Measurements from ENCODE around the gene PLEKHM1.
A peak's percentile ranks its signal among the peaks of the same experiment; 100 is the strongest.
"Not testable (repeated sequence)": the region's sequence is repeated elsewhere in the genome, so short reads cannot be mapped to it uniquely, and the experiment has no call there.

Gene PLEKHM1

GRCh38 chr17:45441526-45442310, 48.8 kb downstream of the PLEKHM1 start:
- no peak for DNase-seq (ENCODE audit: extremely low read depth in 1 of 2, low read depth in 1 of 2)

- DNase-seq (ENCODE audit: extremely low read depth in 1 of 2, low read depth in 1 of 2): not testable (repeated sequence)
Measured at GRCh38 chr17:45440839-45441515, 49.5 kb downstream of the PLEKHM1 start.

- no peak for DNase-seq (ENCODE audit: extremely low read depth in 1 of 2, low read depth in 1 of 2)
Measured at GRCh38 chr17:45440161-45440778, 50.3 kb downstream of the PLEKHM1 start.

- no peak for DNase-seq (ENCODE audit: extremely low read depth in 1 of 2, low read depth in 1 of 2)
Measured at GRCh38 chr17:45438931-45439610, 51.5 kb downstream of the PLEKHM1 start.

GRCh38 chr17:45437465-45438283, 52.8 kb downstream of the PLEKHM1 start:
- DNase-seq (ENCODE audit: extremely low read depth in 1 of 2, low read depth in 1 of 2): no peak

GRCh38 chr17:45436625-45437464, 53.7 kb downstream of the PLEKHM1 start:
- no peak for DNase-seq (ENCODE audit: extremely low read depth in 1 of 2, low read depth in 1 of 2)

- no peak for DNase-seq (ENCODE audit: extremely low read depth in 1 of 2, low read depth in 1 of 2)
Measured at GRCh38 chr17:45436161-45436560, 54.4 kb downstream of the PLEKHM1 start.

GRCh38 chr17:45435481-45435880, 55.0 kb downstream of the PLEKHM1 start:
- no peak for DNase-seq (ENCODE audit: extremely low read depth in 1 of 2, low read depth in 1 of 2)

- no peak for DNase-seq (ENCODE audit: extremely low read depth in 1 of 2, low read depth in 1 of 2)
Measured at GRCh38 chr17:45433159-45433535, 57.4 kb downstream of the PLEKHM1 start.

- DNase-seq (ENCODE audit: extremely low read depth in 1 of 2, low read depth in 1 of 2): no peak
Measured at GRCh38 chr17:45432405-45433158, 57.9 kb downstream of the PLEKHM1 start, which contains the start of gene ARHGAP27. ARHGAP27 (minus strand) TSS chr17:45432870; CDS start chr17:45430279, 2,591 bp downstream.

- DNase-seq (ENCODE audit: extremely low read depth in 1 of 2, low read depth in 1 of 2): peak; percentile 45 to 61
Measured at GRCh38 chr17:45431531-45432404, 58.8 kb downstream of the PLEKHM1 start.

GRCh38 chr17:45430738-45431530, 59.6 kb downstream of the PLEKHM1 start:
- DNase-seq (ENCODE audit: extremely low read depth in 1 of 2, low read depth in 1 of 2): no peak

GRCh38 chr17:45430006-45430737, 60.3 kb downstream of the PLEKHM1 start:
- no peak for DNase-seq (ENCODE audit: extremely low read depth in 1 of 2, low read depth in 1 of 2)

- DNase-seq (ENCODE audit: extremely low read depth in 1 of 2, low read depth in 1 of 2): no peak
Measured at GRCh38 chr17:45429339-45430005, 61.0 kb downstream of the PLEKHM1 start.

GRCh38 chr17:45428931-45429338, 61.6 kb downstream of the PLEKHM1 start:
- DNase-seq (ENCODE audit: extremely low read depth in 1 of 2, low read depth in 1 of 2): no peak
